HAP-1 (cell line): ENCODE measurements around the gene TRIM71.
A peak's percentile ranks its signal among the peaks of the same experiment; 100 is the strongest.

Experiments used
- DNase-seq, 2 experiments: peaks; one replicate each; pipeline ENCODE4 v3.0.0-alpha.2; 2016 to 2020; ENCODE audit warnings: low spot score in 2 of 2
- H3K27me3 ChIP-seq: fragments of 250-450 bp; sonication (Bioruptor Pico); 2 replicates; pipeline ENCODE4 v1.5.1; 2020; ENCODE audit warnings: low read depth, mild to moderate bottlenecking, moderate library complexity
- H3K36me3 ChIP-seq: fragments of 250-450 bp; sonication (Bioruptor Pico); replicated peaks from 2 replicates; pipeline ENCODE4 v1.5.1; 2020; ENCODE audit warnings: mild to moderate bottlenecking
- H3K4me1 ChIP-seq: fragments of 250-450 bp; sonication (Bioruptor Pico); 2 replicates; pipeline ENCODE4 v1.5.1; 2020; ENCODE audit warnings: mild to moderate bottlenecking
- H3K4me3 ChIP-seq: fragments of 250-450 bp; sonication (Bioruptor Pico); 2 replicates; pipeline ENCODE4 v1.5.1; 2020; ENCODE audit warnings: mild to moderate bottlenecking, moderate library complexity
- H3K9me3 ChIP-seq: fragments of 250-450 bp; sonication (Bioruptor Pico); 2 replicates; pipeline ENCODE4 v1.5.1; 2020; ENCODE audit warnings: mild to moderate bottlenecking, moderate library complexity
- in situ Hi-C: fragments of 300-500 bp; cut with MboI; formaldehyde crosslinking; loops from 3 replicates; pipeline ENCODE4 v1.14.3; 2020; ENCODE audit warnings: low sequenced_read_pairs, inconsistent platforms, mixed read lengths

Gene TRIM71

GRCh38 chr3:32814361-32814760 lies 3.4 kb upstream of the TRIM71 start:
- Histone ChIP-seq H3K4me3 (no peak overlapping the region), H3K4me1 (peaks cover 26% of the 10 kb centered on the region), H3K36me3 (peaks cover 8% of the 10 kb centered on the region), H3K9me3 (no peaks in the 10 kb centered on the region), H3K27me3 (no peaks in the 10 kb centered on the region)
- no peak for DNase-seq
- in situ Hi-C loops: no loop called here

DNA sequence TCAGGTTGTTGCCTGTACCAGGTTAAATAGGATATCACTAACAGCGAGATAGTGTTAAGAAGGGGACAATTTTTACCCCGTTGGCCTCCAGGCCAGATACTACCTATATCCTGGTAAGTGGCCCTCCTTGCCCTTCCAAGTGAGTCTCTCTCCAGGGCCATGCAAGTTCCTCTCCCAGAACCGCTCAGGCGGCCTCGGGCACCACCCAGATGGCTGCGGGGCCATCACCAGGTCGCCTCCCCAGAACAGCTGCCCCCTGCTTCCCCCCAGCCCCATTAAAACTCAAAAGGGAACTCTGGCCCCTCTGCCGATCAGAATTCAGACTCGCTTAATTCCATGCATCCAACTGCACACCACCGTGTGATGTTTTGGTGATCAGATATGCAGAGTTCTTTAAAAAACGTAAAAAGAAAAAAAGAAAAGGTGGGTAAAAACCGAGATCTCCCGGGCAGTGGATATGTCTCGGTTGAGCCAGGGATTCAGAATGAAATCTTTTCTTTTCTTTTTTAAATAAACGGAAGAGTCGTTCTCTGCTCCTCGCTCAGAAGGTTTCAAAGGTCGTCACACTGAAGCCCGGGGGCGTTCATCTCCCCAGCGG lies 1.9 kb upstream of the TRIM71 start:
- peaks cover 35% of the 10 kb centered on the region for H3K4me1 ChIP-seq
- H3K36me3 ChIP-seq: peaks cover 22% of the 10 kb centered on the region
- in situ Hi-C loops: no loop called here
- H3K9me3 ChIP-seq: no peaks in the 10 kb centered on the region; the same call in 1 of the 2 replicates
- H3K27me3 ChIP-seq: no peaks in the 10 kb centered on the region
- peak; percentile 43 to 51 for DNase-seq
- peak overlapping the region; percentile 66 for H3K4me3 ChIP-seq

GRCh38 chr3:32816439-32817256 lies 1.1 kb upstream of the TRIM71 start:
- H3K36me3 ChIP-seq: peaks cover 26% of the 10 kb centered on the region
- DNase-seq: peak; percentile 90 to 91
- peaks cover 37% of the 10 kb centered on the region for H3K4me1 ChIP-seq
- H3K27me3 ChIP-seq: no peaks in the 10 kb centered on the region
- H3K9me3 ChIP-seq: no peaks in the 10 kb centered on the region; the same call in 1 of the 2 replicates
- in situ Hi-C loops: no loop called here
- H3K4me3 ChIP-seq: peak overlapping the region; percentile 66

DNA sequence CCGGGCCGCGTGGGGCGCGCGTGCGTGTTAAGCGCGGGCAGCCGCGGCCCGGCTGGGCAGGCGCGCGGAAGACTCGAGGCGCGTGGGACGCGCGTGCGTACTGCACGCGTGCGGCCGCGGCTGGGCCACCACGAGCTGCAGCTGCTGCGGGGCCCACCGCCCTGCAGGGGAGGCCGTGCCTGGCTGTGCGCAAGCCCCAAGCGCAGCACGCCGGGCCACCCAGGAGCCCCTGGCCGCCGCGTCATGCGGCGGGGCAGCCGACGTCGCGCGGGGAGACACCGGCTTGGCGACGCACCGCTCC lies 590 bp upstream of the TRIM71 start:
- H3K9me3 ChIP-seq: no peaks in the 10 kb centered on the region; the same call in 1 of the 2 replicates
- peak in 1 of 2 experiments; percentile 49 for DNase-seq
- H3K36me3 ChIP-seq: peaks cover 26% of the 10 kb centered on the region
- H3K4me1 ChIP-seq: peaks cover 39% of the 10 kb centered on the region
- H3K4me3 ChIP-seq: peak overlapping the region; percentile 66
- no peaks in the 10 kb centered on the region for H3K27me3 ChIP-seq
- in situ Hi-C loops: no loop called here

DNA sequence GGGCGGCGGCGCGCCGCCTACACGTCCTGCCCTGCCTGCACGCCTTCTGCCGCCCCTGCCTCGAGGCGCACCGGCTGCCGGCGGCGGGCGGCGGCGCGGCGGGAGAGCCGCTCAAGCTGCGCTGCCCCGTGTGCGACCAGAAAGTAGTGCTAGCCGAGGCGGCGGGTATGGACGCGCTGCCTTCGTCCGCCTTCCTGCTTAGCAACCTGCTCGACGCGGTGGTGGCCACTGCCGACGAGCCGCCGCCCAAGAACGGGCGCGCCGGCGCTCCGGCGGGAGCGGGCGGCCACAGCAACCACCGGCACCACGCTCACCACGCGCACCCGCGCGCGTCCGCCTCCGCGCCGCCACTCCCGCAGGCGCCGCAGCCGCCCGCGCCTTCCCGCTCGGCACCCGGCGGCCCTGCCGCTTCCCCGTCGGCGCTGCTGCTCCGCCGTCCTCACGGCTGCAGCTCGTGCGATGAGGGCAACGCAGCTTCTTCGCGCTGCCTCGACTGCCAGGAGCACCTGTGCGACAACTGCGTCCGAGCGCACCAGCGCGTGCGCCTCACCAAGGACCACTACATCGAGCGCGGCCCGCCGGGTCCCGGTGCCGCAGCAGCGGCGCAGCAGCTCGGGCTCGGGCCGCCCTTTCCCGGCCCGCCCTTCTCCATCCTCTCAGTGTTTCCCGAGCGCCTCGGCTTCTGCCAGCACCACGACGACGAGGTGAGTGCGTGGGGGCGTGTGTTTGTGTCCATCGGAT lies 602 bp downstream of the TRIM71 start:
- Histone ChIP-seq H3K36me3 (peaks cover 26% of the 10 kb centered on the region), H3K27me3 (no peaks in the 10 kb centered on the region), H3K9me3 (no peaks in the 10 kb centered on the region; the same call in 1 of the 2 replicates), H3K4me3 (peak overlapping the region; percentile 66), H3K4me1 (peaks cover 51% of the 10 kb centered on the region)
- in situ Hi-C loops: no loop called here
- DNase-seq: peak in 1 of 2 experiments; percentile 57

- peak overlapping the region; percentile 66 for H3K4me3 ChIP-seq
Observed at GRCh38 chr3:32818970-32819511, 1.2 kb downstream of the TRIM71 start.

DNA sequence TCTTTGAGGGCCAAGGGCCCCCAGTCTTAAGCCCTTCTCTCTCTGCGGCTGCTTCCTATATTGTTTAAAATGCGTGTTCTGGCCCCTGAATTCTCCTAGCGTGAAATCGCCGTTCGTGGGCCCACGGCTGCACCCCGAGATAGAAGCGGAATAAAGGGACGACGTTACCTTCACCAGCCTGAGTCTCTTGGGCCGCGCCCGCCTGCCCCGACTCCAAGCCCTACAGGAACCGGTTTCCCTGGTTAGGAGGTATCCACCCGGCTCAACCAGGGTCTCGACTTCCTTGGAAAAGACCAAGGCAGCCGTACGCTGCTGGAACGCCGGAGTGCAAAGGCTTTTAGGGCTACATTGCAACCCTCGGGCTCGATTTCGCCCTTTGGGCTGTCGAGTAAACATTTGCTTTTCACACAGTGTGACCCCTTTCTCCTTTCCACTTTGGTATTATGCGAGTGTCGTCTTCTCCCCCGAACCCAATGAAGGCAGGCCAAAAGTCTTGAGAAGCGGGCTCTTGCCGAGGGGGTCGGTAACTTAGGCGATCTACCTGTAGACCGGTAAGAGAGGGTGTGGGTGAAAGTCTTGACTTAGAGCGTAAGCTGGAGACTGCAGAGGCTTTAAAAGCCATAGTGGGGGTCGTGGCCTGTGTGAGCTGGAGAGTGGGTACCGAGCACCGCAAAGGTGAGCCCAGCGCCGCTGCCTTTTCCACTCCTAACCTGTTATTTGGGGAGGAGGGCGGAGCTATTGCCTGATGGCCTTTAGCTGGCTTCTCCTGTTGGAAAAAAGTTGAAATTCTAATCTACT lies 2.0 kb downstream of the TRIM71 start:
- H3K4me3 ChIP-seq: peak overlapping the region; percentile 66
- no peaks in the 10 kb centered on the region; the same call in 1 of the 2 replicates for H3K9me3 ChIP-seq
- peak in 1 of 2 experiments; percentile 22 for DNase-seq
- in situ Hi-C loops: no loop called here
- peaks cover 26% of the 10 kb centered on the region for H3K36me3 ChIP-seq
- no peaks in the 10 kb centered on the region for H3K27me3 ChIP-seq
- H3K4me1 ChIP-seq: peaks cover 41% of the 10 kb centered on the region

More at GRCh38 chr3:32818970-32819511, 1.2 kb downstream of the TRIM71 start:
- in situ Hi-C loops: no loop called here
- DNase-seq: peak in 1 of 2 experiments; percentile 39
- H3K36me3 ChIP-seq: peaks cover 26% of the 10 kb centered on the region
- H3K9me3 ChIP-seq: no peaks in the 10 kb centered on the region; the same call in 1 of the 2 replicates
- peaks cover 48% of the 10 kb centered on the region for H3K4me1 ChIP-seq
- no peaks in the 10 kb centered on the region for H3K27me3 ChIP-seq

GRCh38 chr3:32820430-32820829 lies 2.6 kb downstream of the TRIM71 start:
- peaks cover 34% of the 10 kb centered on the region for H3K4me1 ChIP-seq
- peak overlapping the region; percentile 66 for H3K4me3 ChIP-seq
- H3K9me3 ChIP-seq: no peaks in the 10 kb centered on the region; the same call in 1 of the 2 replicates
- H3K27me3 ChIP-seq: no peaks in the 10 kb centered on the region
- in situ Hi-C loops: no loop called here
- DNase-seq: no peak
- peaks cover 26% of the 10 kb centered on the region for H3K36me3 ChIP-seq

DNA sequence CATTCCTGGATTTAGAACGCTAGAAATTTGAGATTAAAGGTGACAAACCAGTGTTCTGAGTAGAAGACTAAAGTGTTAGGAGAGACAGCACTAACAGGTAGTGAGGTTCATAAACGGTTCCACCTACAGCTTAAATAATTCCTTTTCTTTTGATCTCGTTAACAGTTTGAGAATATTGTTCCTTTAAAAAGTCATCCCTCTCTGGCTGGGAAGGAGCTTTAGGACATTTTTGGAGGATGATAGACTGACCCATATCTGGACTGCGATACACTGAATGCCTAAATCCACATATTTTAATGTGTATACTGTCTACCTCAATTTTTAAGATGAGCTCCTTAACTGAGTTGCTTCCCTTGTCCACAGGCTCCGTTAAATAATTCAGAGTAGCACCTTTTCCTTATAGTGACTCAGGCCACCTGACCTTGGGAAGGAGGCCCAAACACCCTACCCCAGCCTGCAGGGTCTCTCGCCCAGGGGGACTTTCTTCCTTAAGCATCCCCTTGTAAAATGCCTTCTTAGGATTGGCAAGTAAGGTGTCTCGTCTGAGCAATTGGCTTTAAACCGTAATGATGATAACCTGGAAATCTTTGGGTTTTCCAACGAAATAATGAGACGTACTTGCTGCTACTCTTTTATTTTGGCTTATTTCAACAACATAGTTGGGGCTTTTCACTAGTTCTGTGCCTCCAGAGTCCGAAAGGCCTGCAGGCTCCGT lies 3.3 kb downstream of the TRIM71 start:
- Histone ChIP-seq H3K4me3 (peak overlapping the region; percentile 66; the same call in 1 of the 2 replicates), H3K4me1 (peaks cover 27% of the 10 kb centered on the region), H3K27me3 (no peaks in the 10 kb centered on the region), H3K36me3 (peaks cover 26% of the 10 kb centered on the region), H3K9me3 (no peaks in the 10 kb centered on the region; the same call in 1 of the 2 replicates)
- no peak for DNase-seq
- in situ Hi-C loops: no loop called here

GRCh38 chr3:32821686-32822296 lies 4.0 kb downstream of the TRIM71 start:
- no peak for DNase-seq

GRCh38 chr3:32822609-32823498 lies 5.1 kb downstream of the TRIM71 start:
- H3K4me3 ChIP-seq: no peak overlapping the region
- no peaks in the 10 kb centered on the region; the same call in 1 of the 2 replicates for H3K9me3 ChIP-seq
- in situ Hi-C loops: no loop called here
- H3K36me3 ChIP-seq: peaks cover 26% of the 10 kb centered on the region
- H3K27me3 ChIP-seq: no peaks in the 10 kb centered on the region
- DNase-seq: peak in 1 of 2 experiments; percentile 27
- H3K4me1 ChIP-seq: peaks cover 27% of the 10 kb centered on the region

More at GRCh38 chr3:32821686-32822296, 4.0 kb downstream of the TRIM71 start:
- Histone ChIP-seq H3K9me3 (no peaks in the 10 kb centered on the region; the same call in 1 of the 2 replicates), H3K4me3 (no peak overlapping the region), H3K4me1 (peaks cover 27% of the 10 kb centered on the region), H3K27me3 (no peaks in the 10 kb centered on the region), H3K36me3 (peaks cover 26% of the 10 kb centered on the region)
- in situ Hi-C loops: no loop called here
